ENCODE data around the gene ASXL3.

The ASXL3 gene

GRCh38 chr18:33735428-33735827 lies 157.4 kb downstream of the ASXL3 start:
- DNase-seq: no peak

- DNase-seq: no peak
Measured at GRCh38 chr18:33741760-33742159, 163.7 kb downstream of the ASXL3 start.

- DNase-seq: no peak
Measured at GRCh38 chr18:33744032-33744697, 166.1 kb downstream of the ASXL3 start.

GRCh38 chr18:33745151-33745795 lies 167.3 kb downstream of the ASXL3 start:
- no peak for DNase-seq

GRCh38 chr18:33745871-33746545 lies 168.0 kb downstream of the ASXL3 start:
- no peak for DNase-seq

GRCh38 chr18:33749834-33750233 lies 171.8 kb downstream of the ASXL3 start:
- DNase-seq: no peak

- no peak for DNase-seq
Measured at GRCh38 chr18:33750366-33750765, 172.3 kb downstream of the ASXL3 start.

GRCh38 chr18:33751613-33752221 lies 173.7 kb downstream of the ASXL3 start:
- DNase-seq: no peak

- no peak for DNase-seq
Measured at GRCh38 chr18:33755391-33755790, 177.4 kb downstream of the ASXL3 start.

- peak; percentile 92 for DNase-seq
Measured at GRCh38 chr18:33755931-33756560, 178.0 kb downstream of the ASXL3 start.

- no peak for DNase-seq
Measured at GRCh38 chr18:33757037-33757436, 179.0 kb downstream of the ASXL3 start.

GRCh38 chr18:33761363-33761762 lies 183.3 kb downstream of the ASXL3 start:
- no peak for DNase-seq

- DNase-seq: no peak
Measured at GRCh38 chr18:33781429-33781828, 203.4 kb downstream of the ASXL3 start.
